ENCODE results near the gene HEYL. TPM values are rescaled to one million over a fixed set of nuclear protein-coding genes. Genes with fewer than 3 reads are reported as not detected.
A peak's percentile ranks its signal among the peaks of the same experiment; 100 is the strongest.
"Not testable (repeated sequence)": the region's sequence is repeated elsewhere in the genome, so short reads cannot be mapped to it uniquely, and the experiment has no call there.

The HEYL gene
- total RNA-seq, 1 experiment from 2014 or later, result 0.77 TPM

DNA sequence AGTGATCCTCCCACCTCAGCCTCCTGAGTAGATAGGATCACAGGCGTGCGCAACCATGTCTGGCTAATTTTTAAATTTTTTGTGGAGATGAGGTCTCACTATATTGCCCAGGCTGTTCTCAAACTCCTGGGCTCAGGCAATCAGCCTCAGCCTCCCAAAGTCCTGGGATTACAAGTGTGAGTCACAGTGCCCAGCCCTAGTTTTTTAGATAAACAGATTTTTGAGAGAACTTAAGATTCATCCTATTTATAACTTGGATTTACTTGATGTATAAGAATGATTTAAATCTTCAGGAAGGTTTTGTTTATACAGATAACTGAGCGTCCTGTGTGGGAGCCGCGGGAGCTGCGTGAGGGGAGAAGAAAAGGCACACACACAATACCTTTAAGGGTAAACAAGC lies 26.2 kb downstream of the HEYL start:
- DNase-seq (ENCODE audit: extremely low read depth, low read depth), result no peak

GRCh38 chr1:39609618-39610331 lies 29.7 kb downstream of the HEYL start:
- peak; percentile 40 for DNase-seq (ENCODE audit: extremely low read depth, low read depth)

GRCh38 chr1:39608921-39609320 lies 30.5 kb downstream of the HEYL start:
- no peak for DNase-seq (ENCODE audit: extremely low read depth, low read depth)

- DNase-seq (ENCODE audit: extremely low read depth, low read depth), result not testable (repeated sequence)
Observed at GRCh38 chr1:39603677-39604076, 35.8 kb downstream of the HEYL start.

DNA sequence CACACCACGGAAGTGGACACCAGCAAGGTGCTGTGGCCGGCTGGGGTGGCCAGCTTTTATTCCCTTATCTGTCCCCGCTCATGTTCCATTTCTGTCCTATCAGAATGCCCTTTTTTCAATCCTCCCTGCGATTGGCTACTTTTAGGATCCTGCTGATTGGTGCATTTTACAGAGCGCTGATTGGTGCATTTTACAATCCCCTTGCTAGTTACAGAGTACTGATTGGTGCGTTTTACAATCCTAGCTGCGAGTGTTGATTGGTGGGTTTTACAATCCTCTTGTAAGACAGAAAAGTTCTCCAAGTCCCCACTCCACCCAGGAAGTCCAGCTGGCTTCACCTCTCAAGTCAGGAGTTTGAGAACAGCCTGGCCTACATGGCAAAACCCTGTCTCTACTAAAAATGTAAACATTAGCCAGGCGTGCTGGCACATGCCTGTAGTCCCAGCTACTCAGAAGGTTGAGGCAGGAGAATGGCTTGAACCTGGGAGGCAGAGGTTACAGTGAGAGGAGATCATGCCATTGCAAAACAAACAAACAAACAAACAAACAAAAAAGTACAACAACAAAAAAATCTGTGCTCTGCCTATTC lies 37.7 kb downstream of the HEYL start:
- not testable (repeated sequence) for DNase-seq (ENCODE audit: extremely low read depth, low read depth)

DNA sequence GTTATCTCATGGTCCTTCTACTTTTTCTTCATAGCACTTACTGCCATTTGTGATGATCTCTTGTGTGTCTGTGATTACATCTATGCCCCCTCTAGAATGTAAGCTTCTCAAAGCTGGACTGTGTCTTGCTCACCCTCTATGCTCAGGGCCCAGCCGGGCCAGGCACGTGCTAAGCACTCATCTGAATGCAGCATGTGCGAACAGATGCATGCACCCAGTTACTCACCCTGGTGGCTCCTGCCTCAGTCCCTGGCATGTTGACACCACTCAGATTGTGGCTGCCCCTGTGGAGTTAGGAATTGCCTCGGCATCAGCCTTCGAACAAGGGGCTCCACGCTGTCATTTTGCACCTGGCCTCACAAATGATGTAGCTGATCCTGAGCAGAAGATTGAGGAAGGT lies 43.3 kb downstream of the HEYL start:
- no peak for DNase-seq (ENCODE audit: extremely low read depth, low read depth)

GRCh38 chr1:39593386-39593785 lies 46.1 kb downstream of the HEYL start:
- no peak for DNase-seq (ENCODE audit: extremely low read depth, low read depth)

DNA sequence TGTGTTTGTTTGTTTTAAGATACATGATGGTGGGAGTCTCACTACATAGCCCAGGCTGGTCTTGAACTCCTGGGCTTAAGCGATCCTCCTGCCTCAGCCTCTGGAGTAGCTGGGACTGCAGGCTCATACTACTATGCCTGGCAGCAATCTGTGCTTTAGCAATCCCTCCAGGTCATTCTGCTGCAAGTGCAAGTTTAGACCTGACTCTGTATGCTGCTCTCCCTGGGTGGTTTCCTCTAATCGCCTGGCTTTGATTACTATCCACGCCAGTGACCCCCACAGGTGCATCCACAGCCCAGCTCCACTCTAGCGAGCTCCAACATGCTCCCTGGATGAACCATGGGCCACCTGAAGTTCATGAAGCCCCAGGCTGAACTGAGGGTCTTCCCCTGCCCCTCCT lies 47.4 kb downstream of the HEYL start:
- DNase-seq (ENCODE audit: extremely low read depth, low read depth), result no peak

GRCh38 chr1:39590546-39590945 lies 48.9 kb downstream of the HEYL start:
- no peak for DNase-seq (ENCODE audit: extremely low read depth, low read depth)

DNA sequence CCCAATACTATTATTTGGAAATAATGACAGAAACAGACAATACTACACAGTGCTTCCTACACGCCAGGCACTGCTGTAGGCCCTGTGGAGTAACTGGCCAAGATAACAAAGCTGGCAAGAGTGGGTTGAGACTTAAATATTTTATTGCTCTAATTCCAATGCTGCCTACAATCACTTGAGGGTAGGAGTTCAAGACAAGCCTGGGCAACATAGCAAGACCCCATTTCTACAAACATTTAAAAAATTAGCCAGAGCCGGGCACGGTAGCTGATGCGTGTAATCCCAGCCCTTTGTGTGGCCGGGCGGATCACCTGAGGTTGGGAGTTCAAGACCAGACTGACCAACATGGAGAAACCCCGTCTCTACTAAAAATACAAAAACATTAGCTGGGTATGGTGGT lies 53.5 kb downstream of the HEYL start:
- no peak for DNase-seq (ENCODE audit: extremely low read depth, low read depth)

- no peak for DNase-seq (ENCODE audit: extremely low read depth, low read depth)
Observed at GRCh38 chr1:39576016-39576657, 63.3 kb downstream of the HEYL start.

DNA sequence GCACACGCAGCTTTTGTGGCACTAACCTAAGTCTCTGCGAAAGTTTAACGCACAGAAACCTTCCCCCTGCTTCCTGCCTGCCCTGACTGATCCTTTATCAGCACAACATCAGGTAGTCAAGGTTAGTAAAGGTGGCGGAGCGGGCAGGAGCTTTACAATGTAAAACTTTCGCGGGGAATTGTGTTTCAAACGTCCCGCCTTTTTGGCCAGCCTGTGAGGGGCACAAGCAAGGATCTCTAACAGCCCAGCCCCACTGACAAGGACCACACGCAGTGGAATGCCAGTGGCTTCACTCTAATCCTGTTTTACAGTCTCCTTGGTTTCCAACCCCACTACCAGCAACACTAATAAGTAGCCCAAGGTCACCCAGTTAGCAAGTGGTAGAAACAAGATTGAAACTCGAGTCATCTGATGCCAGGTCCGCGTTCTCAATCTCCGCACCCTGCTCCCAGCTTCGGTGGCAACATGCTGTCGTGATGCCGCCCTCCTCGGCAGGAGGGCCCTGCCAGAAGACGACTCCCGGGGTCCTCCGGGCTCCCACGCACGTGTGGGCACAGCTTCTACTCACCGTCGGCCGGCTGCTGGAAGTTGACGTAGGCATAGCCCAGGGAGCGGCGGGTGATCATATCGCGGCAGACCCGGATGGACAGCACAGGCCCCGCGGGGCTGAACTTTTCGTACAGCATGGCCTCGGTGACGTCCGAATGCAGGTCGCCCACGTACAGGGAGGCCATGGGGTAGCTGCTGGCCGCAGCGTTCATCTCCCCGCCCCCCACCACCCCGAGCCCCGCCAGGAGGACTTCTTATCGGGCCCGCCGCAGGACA lies 64.0 kb downstream of the HEYL start:
- no peak for DNase-seq (ENCODE audit: extremely low read depth, low read depth)

GRCh38 chr1:39574646-39575045 lies 64.8 kb downstream of the HEYL start:
- no peak for DNase-seq (ENCODE audit: extremely low read depth, low read depth)

Other genes with a start within 250 kb of the HEYL start
- not detected in 2 replicates for gene BMP8A, start 148.0 kb downstream of the HEYL start, total RNA-seq (2014; rRNA removed; shearing (Covaris generic))
- 122 and 140 TPM in 2 replicates for gene PABPC4, start 62.9 kb downstream of the HEYL start, total RNA-seq (2014; rRNA removed; shearing (Covaris generic))
- not detected in 2 replicates for gene NT5C1A, start 32.5 kb upstream of the HEYL start, total RNA-seq (2014; rRNA removed; shearing (Covaris generic))
- gene HPCAL4, start 51.8 kb upstream of the HEYL start, total RNA-seq (2014; rRNA removed; shearing (Covaris generic)), result 0.02 TPM in 1 of 2 replicates, not detected in the other
- gene PPIE, start 99.2 kb upstream of the HEYL start, total RNA-seq (2014; rRNA removed; shearing (Covaris generic)), result 21.8 and 28.2 TPM in 2 replicates
- 0.46 and 0.74 TPM in 2 replicates for gene OXCT2, start 131.7 kb upstream of the HEYL start, total RNA-seq (2014; rRNA removed; shearing (Covaris generic))
- gene BMP8B, start 149.2 kb upstream of the HEYL start, total RNA-seq (2014; rRNA removed; shearing (Covaris generic)), result 1.7 TPM in 2 replicates
- 34.2 and 35.2 TPM in 2 replicates for gene TRIT1, start 243.9 kb upstream of the HEYL start, total RNA-seq (2014; rRNA removed; shearing (Covaris generic))

Measured in NCI-H460 (cell line).